Activated CD8-positive, alpha-beta memory T cell treated with anti-CD3 and anti-CD28 coated beads, Interleukin-2, amount 50 U/mL, for 24 hours (primary cell): ENCODE results near the gene SNAI1.

Source experiments
- DNase-seq: peaks from one replicate; pipeline ENCODE4 v3.0.0-alpha.2; 2020; ENCODE audit errors: extremely low read depth

Gene SNAI1

DNA sequence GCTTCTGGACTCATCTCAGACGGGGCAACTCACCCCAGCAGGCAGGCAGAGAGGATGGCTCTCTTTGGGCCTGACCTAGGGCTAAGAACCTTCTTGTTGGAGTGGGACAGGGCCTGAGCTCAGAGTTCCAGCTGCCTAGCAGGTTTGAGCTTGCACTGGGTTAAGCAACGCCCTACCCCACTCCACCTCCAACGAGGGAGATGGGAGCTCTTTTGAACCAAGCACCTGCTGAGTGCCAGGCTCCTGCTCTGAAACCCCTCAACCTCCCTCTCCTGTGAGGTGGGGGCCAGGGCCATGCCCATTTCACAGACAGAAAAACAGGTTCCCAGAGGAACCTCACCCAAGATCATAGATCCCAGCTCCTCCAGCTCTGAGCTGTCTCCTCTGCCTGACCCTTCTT is 54.3 kb downstream of the SNAI1 start:
- DNase-seq: no peak

GRCh38 chr20:50037575-50037974 is 54.8 kb downstream of the SNAI1 start:
- no peak for DNase-seq

GRCh38 chr20:50038169-50038568 is 55.4 kb downstream of the SNAI1 start:
- DNase-seq: no peak
